GM19043 (cell line): Measurements from ENCODE around the gene MAGEB18.

Source experiments
- ATAC-seq: cut with Tn5 transposase; IDR thresholded peaks from one replicate; pipeline ENCODE4 v1.9.1; 2021; ENCODE audit warnings: low read depth; ENCODE audit not compliant: unreplicated experiment

MAGEB18 gene

DNA sequence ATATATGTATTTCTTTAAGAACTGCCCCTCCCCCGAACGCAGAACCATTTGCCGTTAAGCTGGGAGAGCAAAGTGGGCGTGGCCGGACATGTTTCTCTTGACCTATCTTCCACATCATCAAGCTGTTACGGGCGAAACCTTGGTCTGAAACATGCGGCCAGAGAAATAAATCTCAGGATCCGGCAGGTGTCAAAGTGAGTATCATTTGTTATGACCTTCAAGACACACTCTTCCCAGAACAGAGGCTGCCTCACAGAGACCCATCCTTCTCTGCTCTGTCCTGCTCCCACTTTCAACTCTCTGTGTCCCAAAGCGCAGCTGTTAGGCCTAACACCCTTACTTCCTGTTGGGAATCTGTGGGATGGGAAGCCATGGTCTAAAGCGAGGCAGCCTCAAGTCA, at the start of gene MAGEB18:
Gene MAGEB18, plus strand, starts transcription at position 70 of the 400 bp plus-strand sequence. CDS start 643 bp downstream, outside the sequence.
- ATAC-seq, result no peak

DNA sequence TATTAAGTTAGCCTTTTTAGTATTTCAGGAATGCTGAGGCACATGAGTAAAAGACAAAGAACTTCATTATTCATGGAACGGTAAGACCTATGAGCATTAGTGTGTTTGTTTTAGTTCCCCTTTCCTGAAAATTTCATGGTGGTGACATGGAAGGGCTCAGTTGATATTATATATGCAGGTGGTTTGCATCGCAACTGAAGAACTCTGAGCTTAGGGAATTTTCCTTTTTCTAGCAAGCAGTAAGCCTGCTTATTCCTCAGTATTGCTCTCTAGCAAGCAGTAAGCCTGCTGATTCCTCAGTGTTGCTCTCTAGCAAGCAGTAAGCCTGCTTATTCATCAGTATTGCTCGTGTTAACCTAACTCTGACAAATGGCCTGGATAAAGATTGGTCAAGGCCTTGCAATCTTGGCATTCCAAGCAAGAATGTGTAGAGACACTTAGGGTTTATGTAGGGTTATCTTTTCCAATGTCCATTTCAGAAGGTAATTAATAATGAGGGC, 37.7 kb upstream of the MAGEB18 start:
- ATAC-seq, result no peak

DNA sequence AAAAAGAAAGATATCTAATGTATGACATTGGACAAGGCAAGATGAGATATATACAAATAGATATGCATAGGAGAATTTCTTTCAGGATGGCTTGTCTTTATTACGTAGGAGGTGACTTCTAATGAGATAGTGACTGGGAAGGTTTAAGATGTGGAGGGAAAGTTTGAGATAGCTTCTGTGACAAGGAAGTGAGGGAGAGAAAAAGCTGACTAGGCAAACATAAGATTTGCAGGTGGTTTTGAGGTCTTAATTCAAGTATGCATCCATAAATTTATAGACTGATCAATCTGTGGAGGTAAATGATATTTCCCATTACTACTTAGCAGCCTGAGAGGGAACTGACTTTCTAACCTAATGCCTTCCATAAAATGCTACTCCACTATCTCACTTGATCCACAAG, 29.0 kb upstream of the MAGEB18 start:
- ATAC-seq, result no peak

DNA sequence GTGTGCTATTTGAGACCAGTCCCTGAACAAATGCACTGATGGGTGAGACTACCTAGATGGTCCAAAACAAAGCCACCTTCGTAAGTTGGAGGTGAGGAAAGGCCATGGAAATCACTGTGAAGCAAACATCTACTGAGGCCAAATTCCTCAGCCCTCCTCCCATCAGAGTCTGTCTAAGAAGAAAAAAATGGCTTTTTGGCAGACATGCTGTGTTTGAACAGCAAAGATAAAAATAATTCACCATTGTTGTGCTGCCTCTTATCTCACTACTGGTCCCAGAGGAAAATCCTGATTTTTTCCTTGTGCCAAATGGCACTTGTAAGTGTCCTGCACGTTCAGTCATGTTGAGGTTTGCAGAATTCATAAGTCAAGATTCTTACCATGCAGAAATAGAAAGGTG, 7.9 kb downstream of the MAGEB18 start:
- ATAC-seq, result no peak

DNA sequence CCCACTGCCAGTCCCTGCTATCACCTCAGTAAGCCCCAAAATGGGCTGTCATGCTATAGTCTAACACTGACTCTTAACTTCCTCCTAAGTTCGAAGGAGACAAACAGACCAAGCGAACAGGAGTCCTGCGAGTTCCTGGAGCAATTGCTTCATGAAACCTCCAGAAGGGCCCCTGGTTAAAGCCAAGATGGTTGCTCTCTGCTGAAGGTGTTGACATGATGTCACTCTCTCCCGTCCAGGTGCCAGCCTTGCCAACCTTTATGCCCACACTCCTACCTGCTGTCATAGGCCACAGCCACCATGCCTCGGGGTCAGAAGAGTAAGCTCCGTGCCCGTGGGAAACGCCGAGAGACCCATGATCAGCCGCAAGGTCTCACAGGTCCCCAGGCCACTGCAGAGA, 22.2 kb downstream of the MAGEB18 start, which contains the start of gene MAGEB6B:
Gene MAGEB6B, plus strand, starts transcription at position 301 of the 400 bp plus-strand sequence. Its CDS starts 0 bp downstream, at position 301.
- no peak for ATAC-seq
